Measurements from ENCODE around the gene GRIN3A.
A peak's percentile ranks its signal among the peaks of the same experiment; 100 is the strongest.
"Not testable (repeated sequence)": the region's sequence is repeated elsewhere in the genome, so short reads cannot be mapped to it uniquely, and the experiment has no call there.

DNA sequence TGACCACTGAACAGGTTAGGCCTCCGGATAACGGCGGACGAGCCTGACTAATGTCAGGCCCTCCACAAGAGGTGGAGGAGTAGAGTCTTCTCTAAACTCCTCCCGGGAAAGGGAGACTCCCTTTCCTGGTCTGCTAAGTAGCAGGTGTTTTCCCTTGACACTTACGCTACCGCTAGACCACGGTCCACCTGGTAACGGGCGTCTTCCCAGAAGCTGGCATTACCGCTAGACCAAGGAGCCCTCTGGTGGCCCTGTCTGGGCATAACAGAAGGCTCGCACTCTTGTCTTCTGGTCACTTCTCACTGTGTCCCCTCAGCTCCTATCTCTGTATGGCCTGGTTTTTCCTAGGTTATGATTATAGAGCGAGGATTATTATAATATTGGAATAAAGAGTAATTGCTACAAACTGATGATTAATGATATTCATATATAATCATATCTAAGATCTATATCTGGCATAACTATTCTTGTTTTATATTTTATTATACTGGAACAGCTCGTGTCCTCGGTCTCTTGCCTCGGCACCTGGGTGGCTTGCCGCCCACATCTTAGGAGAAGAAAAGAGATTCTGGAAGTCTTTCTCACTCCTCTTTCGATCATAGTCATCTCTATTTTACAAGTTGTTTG lies 188.9 kb downstream of the GRIN3A start:
- peak in 1 of 3 experiments; percentile 20 for TF ChIP-seq CTCF (IDR thresholded peaks at IDR 0.05)
- TF ChIP-seq POLR2A (IDR thresholded peaks at IDR 0.05): not testable (repeated sequence)
